IPS-NIHi7 (cell line): ENCODE measurements around the gene MTSS2.

Source experiments
- DNase-seq: peaks from one replicate; pipeline ENCODE4 v3.0.0; 2012; ENCODE audit warnings: mixed read lengths; ENCODE audit errors: extremely low spot score

The MTSS2 gene

DNA sequence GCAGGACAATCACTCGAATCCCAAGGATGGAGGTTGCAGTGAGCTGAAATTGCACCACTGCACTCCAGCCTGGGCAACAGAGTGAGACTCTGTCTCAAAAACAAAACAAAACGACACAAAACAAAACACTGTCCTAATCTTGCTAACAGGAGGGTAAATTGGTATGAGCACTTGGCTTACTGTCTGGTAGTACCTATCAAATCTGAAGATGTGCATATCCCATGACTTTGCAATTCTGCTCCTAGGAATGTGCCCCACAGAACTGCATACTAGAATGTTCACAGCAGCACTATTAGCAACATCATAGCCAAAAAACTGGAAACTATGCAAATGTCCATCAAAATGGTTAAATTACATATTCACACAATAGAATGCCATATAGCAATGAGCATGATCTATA lies 15.7 kb downstream of the MTSS2 start:
- DNase-seq = no peak

DNA sequence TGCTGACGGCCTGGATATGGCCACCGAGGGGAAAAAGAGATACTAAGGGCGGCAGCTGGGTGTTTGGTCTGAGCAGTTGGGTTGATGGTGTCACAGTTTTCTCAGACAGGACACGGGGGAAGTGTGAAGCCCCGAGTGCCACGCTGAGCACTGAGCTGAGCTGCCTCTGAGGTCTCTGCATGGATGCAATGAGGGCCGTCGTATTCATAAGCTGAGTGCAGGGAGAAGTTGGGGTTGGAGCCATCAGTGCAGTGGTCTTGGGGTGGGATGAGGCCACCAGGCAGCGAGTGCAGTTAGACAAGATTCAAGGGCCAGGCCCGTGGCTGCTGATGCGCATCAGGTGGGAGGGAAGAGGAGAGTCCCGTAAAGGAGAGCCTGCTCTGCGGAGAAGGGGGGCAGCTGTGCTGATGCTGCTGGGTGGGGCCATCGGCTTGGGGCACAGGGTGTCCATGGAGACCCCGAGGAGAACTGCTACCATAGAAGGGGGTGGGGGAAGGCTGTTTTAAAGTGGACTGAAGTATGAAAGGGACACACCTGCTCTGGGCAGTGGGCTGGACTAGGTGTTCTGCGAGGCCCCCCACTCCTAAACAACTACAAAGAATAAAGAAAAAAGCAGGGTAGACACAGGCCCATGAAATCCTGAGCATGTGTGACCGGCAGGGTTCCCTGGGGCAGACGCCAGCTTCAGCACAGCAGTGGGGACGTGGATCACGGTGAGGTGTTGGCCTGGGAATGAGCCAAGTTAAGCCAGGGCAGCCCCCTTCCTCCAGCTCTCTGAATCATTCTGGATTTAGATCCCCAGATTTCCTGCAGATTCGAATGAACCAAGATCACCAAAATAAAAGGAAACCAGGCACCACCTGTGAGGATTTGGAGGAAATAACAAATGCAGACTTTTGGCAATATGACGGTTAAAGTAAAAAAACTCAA lies 19.8 kb downstream of the MTSS2 start:
- no peak for DNase-seq

DNA sequence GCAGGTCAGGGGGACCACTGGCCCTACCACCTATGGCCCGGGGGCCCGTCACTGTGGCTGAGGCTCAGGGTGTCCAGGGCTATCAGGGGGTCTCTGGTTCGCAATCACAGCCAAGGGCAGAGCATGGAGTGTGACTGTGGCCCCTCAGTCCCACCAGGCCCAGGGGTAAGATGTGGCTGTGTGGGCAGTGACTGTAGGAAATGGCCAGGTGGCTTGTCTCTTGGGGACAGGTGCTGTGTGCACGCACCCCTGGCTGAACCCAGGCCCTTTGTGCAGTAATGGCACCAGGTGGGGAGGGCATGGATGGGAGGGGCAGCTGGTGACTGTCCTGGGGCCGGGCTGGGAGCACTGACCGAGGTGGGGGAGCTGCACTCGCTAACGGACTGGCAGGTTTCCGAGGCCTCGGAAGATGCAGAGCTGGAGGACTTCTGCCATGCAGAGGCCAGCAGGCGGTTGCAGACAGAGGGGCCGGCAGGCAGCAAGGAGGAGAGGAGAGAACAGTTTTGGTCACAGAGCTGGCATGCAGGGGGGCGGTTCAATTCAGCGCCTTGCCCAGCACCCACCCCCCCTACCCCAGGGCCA lies 20.6 kb downstream of the MTSS2 start:
- DNase-seq = no peak

DNA sequence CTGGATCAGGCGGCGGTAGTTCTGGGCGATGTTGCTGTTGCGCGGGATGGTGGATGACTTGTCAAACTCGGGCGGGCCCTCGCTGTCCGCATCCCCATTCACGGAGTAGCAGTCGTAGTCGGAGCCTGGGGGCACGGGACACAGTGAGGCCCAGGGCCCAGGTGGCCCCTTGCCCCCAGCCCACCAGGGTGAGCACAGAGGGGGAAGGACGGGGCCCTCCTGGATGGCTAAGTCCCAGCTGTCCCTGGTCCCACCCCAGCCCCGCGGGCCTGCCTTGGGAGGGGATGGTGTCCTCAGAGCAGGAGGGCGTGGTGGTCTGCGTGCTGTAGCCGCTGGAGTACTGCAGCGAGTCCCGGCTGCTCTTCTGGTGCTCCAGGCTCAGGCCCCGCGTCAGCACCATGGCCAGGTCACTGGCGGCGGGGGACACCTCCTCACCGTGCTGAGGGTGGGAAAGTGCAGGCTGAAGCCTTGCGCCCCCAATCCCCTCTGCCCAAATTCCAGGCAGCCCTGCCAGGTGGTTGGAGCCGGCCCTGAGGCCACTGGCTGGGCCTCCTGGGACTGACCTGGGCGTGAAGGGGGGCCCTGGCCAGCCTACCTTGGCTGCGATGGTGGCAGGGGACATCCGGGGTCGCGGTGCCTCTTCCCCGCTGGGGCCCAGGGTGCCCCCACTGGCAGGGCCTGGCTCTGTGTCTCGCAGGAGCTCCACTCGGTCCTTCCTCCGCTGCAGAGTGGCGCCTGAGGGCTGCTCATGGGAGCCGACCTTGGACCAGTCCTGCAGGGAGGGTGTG lies 21.3 kb downstream of the MTSS2 start:
- DNase-seq = peak; percentile 58

DNA sequence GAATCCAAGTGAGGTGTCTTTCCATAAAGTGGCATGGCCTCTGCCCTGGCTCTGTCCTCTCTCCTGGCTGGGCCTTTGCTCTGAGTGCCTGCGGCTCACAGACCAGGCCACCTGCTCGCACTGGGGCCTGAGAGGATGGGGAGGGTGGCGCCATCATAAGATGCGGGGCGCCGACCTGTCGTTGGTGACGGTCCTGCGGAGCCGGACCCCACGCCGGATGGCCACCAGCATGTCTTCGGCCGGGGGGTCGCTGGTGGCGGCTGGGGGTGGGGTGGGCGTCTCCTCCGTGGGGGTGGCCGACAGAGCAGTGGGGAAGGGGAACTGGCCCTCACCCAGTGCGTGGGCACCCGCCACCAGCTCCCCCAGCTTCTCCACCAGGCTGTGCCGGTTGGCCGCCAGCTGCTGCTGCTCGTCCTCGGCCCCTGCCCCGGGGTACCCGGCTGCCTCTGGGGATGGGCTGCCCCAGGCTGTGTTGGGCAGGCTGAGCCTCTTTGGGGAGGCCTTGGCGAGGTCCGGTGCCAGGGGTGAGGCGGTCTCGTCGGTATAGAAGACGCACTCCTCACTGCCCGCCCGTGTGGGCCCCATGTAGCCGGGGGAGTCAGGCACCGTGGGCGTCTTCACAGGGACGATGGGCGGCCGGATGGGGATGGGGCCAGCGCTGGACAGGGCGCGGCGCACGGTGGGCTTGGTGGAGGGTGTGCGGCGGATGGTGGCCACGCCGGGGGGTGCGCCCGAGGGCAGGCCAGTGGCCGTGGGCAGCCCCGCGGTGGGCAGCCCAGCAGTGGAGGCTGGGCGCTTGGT lies 22.1 kb downstream of the MTSS2 start:
- no peak for DNase-seq

DNA sequence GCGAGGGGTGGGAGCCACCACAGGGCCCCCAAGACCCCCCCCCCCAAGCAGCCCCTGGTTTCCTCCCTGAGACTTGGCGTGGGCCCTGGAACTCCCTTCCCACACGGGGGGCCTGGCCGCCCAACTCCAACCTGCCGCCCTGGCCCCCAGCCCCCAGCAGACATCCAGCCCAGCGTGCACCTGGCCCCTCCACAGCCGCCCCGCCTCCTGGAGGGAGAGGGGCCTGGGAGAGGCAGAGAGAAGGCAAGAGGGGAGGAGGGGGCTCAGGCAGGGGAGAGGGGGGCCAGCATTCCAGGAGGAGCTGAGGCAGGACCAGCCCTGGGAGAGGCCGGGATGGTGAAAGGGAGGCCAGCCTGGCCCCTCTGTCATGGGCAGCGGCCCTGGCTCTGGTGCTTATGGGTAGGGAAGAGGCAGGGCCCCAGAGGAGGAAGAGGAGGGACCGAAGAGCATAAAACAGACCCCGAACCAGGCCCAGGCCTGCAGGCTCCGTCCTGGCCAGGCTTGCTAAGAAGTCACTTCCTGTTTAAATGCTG lies 22.8 kb downstream of the MTSS2 start:
- no peak for DNase-seq

DNA sequence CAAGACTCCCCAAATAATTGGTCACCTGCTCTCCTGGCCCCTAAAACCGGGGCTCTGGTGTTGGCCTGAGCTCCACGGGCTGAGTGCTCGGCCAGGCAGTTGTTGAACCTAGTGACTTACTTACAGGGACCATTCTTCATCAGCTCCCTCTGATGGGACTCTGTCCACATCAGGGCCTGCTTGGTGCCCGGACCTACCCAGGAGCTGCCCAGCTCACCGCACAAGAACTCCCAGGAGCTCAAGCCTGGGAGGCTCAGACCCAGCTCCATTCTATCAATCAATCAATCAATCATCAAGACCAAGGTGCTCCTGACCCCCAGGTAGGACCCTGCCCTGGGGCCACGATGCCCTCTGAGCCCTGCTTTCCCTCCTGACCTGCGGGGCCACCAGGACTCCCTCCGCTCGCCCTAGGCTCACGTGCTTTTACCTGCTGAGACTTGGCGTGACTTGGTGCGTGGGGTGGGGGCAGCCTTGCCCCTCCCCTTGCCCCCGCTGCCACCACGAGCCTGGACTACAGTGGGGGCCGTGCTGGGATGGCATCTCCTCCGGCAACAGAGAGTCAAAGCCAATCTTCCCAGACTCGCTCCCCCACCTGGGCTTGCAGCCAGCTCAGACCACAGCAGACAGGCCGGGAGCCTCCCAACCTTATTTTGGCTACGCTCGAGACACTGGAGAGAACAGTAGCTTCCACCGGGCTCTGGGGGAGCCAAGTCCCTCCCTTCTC lies 23.8 kb downstream of the MTSS2 start:
- no peak for DNase-seq

DNA sequence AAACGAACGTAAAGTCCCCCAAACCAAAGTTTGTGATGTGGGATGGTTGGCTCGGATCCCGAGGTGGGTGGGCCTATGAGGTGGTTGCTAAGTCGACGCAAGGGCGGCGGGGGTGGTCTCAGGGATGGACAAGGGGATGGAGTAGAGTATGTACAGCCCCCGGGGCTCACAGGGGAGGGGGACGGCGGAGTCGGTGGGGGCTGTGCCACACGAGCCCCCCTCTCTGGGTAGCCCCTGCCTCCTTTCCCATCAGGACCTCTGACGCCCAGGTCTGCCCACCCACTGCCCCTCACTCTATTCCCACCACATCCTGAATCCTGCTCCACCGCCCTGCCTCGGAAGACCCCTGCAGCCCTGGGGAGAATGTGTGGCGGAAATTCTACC lies 24.3 kb downstream of the MTSS2 start:
- DNase-seq = no peak

DNA sequence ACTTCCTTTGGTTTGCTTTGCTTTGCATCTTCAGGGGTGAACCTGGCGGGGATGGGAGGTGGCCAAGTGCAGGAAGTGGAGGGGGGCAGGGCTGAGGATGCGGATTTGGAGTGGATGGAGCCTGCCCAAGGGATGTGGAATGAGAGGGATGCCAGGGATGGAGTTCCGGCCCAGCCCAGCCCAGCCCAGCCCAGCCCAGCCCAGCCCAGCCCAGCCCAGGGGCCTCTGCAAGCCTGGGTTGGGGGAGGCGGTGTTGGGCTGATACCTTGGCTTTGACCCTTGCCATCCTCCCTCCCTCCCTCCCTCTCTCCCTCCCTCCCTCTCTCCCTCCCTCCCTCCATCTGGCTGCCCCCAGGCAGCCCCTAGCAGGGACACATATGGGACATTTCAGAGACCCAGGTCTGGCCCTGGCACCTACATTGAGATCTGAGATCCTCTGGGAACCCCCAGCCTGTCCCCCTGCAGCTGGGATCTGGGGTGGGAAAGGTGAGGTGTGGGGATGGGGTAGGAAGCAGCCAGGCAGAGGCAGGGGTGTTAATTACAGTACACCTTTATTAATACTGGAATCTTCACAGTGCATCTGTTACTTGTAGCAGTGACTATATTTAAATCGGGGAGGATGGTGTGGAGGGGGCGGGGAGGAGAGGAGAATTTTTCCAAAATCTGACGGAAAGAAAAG lies 25.0 kb downstream of the MTSS2 start:
- no peak for DNase-seq

DNA sequence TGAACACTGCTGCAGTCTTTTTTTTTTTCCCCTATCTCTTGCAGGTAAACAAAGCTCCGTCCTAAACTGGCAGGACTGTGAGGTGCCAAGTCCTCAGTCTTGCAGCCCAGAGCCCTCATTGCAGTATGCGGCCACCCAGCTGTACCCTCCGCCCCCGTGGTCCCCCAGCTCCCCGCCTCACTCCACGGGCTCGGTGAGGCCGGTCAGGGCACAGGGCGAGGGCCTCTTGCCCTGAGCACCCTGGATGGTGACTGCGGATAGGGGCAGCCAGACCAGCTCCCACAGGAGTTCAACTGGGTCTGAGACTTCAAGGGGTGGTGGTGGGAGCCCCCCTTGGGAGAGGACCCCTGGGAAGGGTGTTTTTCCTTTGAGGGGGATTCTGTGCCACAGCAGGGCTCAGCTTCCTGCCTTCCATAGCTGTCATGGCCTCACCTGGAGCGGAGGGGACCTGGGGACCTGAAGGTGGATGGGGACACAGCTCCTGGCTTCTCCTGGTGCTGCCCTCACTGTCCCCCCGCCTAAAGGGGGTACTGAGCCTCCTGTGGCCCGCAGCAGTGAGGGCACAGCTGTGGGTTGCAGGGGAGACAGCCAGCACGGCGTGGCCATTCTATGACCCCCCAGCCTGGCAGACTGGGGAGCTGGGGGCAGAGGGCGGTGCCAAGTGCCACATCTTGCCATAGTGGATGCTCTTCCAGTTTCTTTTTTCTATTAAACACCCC lies 25.7 kb downstream of the MTSS2 start:
- DNase-seq = no peak

DNA sequence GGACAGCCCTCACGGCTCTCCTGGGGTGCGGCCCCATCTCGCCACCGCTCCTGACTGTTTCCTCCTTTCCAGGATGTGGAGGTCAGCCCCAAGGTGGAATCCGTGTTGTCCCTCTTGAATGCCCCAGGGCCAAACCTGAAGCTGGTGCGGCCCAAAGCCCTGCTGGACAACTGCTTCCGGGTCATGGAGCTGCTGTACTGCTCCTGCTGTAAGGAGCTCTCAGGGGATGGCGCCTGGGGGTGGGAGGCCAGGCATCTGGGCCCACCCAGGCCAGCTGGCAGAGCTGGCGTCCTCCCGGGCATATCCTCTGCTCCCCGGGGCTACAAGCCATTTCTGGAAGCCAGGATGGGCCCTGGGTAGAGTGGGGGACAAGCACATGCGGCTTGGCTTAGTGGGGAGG lies 26.3 kb downstream of the MTSS2 start:
- no peak for DNase-seq

DNA sequence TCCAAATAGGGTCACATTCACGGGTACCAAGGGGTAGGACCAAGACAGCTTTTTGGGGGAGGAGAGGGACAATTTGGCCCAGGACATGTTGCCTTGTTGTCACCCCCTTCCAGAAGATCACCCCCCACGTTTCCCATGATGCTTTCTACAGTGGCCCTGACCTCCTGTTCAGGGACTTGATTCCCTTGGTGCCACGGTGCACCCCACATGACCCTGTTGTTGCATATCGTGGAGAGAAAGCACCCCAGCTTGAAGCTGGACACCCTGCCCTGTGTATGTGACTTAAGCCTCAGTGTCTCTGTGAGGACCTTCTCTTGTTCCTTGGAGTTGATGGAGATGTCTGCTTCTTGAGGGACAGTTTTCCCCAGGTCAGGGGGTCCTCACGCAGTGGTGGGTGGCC lies 26.9 kb downstream of the MTSS2 start:
- DNase-seq = no peak

DNA sequence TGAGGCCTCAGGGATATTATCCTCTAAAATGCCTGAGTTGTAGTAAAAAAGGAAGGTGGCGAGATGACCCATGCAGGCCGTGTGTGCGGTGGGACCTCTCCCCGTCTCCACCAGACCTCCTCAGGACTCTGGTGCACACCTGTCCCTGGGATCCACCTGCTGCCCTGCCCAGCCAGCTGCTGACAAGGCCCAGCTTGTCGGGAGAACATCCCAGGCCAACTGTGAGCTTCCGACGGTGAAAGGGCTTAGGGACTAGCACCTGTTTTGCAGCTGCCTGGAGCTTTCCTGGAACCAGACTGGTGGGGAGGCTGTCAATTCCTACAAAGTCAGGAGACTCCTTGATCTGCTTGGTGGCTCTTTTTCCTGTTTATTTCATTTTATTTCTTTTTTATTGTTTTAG lies 27.9 kb downstream of the MTSS2 start:
- DNase-seq = no peak

DNA sequence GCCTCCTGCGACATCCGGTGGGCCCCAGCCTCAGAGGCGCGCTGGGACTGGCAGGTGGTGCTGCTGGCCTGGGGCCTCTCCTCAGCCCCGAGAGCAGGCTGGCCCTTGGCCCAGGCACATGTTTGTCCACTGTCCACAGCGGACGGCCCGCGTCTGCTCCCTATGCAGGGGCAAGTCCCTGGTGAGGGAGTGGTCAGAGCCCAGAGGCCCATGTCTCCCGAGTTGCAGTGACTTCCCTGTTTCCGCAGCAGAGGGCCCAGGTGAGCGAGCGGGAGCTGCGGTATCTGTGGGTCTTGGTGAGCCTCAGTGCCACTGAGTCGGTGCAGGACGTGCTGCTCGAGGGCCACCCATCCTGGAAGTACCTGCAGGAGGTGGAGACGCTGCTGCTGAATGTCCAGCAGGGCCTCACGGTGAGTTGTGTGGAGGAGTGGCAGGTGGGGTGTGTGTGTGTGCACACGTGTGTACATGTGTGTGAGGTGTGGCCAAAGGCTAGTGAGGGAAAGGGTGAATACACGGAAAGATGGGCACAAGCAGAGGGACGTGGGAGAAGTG lies 29.1 kb downstream of the MTSS2 start:
- DNase-seq = no peak

DNA sequence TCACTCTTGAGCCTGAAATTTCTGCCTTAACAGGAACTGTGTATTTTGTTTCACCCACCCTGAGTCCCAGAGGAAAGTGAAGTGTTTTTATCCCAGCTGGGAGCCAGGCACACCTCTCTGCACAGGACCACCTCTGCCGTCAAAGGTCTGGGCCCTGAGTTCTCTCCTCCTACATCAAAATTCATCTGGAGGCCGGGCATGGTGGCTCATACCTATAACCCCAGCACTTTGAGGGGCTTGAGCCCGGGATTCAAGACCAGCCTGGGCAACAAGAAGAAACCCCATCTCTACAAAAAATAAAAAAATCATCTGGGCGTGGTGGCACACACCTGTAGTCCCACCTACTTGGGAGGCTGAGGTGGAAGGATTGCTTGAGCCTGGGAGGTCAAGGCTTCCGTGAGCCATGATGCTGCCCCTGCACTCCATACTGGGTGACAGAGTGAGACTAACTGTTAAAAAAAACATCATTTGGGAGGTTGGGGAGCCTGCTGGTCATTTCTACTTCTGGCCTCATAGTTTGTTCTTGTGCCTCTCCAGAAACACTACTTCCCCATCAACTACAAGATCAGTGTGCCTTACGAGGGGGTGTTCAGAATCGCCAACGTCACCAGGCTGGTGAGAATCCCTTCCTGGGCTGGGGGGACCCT lies 29.7 kb downstream of the MTSS2 start:
- DNase-seq = no peak

DNA sequence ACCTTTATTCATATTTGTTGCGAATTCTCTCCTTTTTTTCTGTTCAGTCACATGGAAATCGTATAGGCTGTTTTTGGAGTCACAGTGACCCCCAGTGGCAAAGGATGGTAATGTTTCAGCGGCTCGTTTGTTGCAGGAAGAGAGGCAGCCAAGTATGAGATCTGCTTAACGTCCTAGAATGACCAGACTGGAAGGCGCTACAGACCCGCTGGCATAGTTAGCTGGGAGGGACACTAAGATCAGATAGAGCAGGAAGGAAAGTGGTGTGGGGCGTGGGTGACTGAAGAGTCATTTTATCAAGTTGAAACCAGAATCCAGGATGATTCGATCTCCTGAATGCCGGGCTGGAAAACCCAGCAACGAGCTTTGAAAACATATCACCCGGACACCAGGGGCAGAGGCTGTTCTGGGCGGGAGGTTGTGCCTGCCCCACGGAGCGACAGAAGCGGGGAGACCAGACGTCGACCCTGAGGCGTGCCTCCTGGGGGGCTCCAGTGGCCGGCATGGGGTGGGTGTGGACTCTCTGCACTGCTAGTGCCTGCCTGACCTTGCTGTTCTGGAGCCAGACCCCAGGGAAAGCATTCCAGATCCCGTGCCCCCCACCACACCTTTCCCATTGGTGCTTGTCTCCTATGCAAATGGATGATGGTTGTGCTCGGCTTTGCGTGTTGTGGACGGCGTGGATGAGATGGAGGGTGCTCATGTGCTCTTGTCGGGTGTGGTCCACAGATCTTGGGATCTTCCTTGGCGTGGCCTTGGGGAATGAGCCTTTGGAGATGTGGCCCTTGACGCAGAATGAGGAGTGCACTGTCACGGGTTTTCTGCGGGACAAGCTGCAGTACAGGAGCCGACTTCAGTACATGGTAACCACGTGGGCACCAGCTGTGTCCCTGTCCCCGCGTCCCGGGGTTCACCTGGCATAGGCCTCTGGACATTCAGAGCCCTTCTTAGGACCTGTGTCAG lies 31.8 kb downstream of the MTSS2 start:
- DNase-seq = peak; percentile 78

DNA sequence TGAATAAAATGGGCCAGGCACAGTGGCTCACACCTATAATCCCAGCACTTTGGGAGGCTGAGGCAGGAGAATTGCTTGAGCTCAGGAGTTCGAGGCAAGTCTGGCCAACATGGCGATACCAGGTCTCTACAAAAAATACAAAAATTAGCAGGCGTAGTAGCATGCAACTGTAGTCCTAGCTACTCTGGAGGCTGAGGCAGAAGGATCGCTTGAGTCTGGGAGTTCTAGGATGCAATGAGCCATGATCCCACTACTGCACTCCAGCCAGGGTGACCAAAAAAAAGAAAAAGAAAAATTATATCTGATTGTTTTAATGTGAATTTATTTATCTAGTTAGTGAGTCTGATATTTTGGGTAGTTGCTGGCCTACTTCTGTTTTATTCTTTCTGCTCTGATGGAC lies 32.4 kb downstream of the MTSS2 start:
- no peak for DNase-seq

DNA sequence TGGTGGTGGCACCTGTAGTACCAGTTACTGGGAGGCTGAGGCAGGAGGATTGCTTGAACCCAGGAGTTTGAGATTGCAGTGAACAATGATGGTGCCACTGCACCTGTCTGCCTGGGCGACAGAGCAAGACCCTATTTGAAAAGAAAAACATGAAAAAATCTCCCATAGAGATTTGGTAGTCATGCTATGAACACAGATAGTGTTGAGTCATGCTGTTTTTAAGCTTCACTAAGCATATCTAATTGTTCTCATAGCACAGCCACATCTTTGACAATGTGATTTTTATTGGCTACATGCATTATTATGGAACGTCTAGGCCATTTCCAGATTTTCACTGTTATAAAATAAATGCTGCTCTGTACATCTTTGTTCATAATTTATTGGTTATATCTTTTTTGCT lies 33.5 kb downstream of the MTSS2 start:
- DNase-seq = no peak
